HG02642 (cell line): ENCODE data around the gene USP53.
"Not testable (repeated sequence)": the region's sequence is repeated elsewhere in the genome, so short reads cannot be mapped to it uniquely, and the experiment has no call there.

Experiments
- ATAC-seq: cut with Tn5 transposase; IDR thresholded peaks from one replicate; pipeline ENCODE4 v1.9.1; 2021; ENCODE audit warnings: mild to moderate bottlenecking; ENCODE audit not compliant: unreplicated experiment, poor library complexity

Gene USP53

DNA sequence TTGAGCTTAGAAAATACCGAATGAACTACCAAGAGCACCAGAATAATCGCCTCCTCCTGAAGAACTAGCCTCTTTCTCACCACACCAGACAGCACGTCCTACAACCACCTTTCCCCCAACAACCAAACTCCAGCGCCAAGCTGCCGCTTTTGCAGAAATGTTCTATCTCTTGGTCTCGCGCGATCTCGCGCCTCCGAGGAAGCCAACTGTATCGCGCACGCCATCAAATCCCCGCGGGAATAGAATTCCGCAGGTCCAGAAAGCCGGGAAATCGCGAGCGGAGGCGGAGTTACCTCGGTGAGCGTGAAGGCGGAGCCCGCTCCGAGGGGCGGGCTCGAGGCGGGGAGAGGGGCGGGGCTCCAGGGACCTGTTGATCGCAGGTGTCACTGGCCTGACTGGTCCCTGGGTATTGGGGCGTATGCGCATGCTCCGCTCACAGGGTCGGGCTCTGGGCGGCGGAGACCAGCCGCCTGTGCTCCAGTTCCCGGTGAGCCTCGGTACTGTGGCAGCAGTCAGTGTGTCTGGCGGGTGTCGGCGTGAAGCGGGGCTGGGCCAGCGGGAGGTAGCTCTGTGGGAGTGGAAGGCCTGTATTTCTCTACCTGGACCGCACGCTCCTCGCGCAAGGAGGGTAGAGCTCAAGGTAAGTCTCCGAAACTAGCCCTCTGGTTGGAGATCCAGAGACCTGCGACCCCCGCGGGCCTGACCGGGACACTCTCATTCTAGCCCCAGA, at the start of gene USP53:
TSS of gene USP53 (plus strand) at position 480 of the 730 bp plus-strand sequence. CDS start 27,047 bp downstream, outside the sequence.
- ATAC-seq: peak; percentile 95

GRCh38 chr4:119165767-119166166, 46.7 kb upstream of the USP53 start:
- ATAC-seq: no peak

- ATAC-seq: no peak
These were observed 42.3 kb upstream of the USP53 start for GRCh38 chr4:119170195-119170594.

DNA sequence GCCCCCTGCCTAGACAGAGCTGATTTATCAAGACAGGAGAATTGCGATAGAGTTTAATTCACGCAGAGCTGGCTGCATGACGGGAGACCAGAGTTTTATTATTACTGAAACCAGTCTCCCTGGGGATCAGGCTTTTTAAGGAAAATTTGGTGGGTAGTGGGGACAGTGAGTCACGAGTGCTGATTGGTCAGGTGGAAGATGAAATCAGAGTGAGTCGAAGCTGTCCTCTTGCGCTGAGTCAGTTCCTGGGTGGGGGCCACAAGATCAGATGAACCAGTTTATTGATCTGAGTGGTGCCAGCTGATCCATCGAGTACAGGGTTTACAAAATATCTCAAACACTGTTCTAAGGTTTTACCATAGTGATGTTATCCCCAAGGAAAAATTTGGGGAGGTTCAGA, 40.3 kb upstream of the USP53 start:
- no peak for ATAC-seq

- ATAC-seq: not testable (repeated sequence)
These were observed 38.7 kb upstream of the USP53 start for GRCh38 chr4:119173729-119174361.

GRCh38 chr4:119179011-119179410, 33.5 kb upstream of the USP53 start:
- no peak for ATAC-seq

GRCh38 chr4:119184128-119184527, 28.4 kb upstream of the USP53 start:
- ATAC-seq: no peak

DNA sequence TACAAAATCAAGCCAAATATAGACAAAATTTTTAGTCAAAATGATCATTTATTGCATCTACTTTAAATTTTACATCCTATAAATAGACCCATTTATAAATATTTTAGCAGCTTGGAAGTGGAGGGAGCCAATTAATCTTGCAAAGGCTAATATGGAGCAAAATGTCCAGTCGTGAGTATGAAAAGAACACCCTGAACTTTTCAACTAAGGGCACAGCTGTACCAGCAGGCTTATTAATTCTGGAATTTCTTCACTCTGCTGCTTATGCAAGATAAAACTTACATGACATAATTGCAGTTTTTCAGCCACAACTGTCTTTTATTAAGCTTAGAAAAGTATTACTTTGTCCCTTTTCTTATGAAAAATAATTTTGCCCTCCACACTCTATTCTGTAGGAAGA, 22.9 kb upstream of the USP53 start:
- no peak for ATAC-seq

- ATAC-seq: no peak
These were observed 22.2 kb upstream of the USP53 start for GRCh38 chr4:119190354-119190753.

- no peak for ATAC-seq
These were observed 21.0 kb upstream of the USP53 start for GRCh38 chr4:119191505-119191904.

DNA sequence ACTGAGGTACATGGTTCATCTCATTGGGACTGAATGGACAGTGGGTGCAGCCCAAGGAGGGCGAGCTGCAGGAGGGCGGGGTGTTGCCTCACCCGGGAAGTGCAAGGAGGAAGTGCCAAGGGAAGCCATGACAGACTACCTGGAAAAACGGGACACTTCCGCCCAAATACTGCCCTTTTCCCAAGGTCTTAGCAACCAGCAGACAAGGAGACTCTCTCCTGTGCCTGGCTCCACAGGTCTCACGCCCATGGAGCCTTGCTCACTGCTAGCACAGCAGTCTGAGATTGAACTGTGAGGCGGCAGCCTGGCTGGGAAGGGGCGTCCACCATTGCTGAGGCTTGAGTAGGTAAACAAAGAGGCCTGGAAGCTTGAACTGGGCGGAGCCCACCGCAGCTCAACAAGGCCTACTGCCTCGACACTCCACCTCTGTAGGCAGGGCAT, 14.7 kb upstream of the USP53 start:
- ATAC-seq: no peak

GRCh38 chr4:119204916-119205315, 7.6 kb upstream of the USP53 start:
- ATAC-seq: no peak

- ATAC-seq: no peak
These were observed 6.8 kb upstream of the USP53 start for GRCh38 chr4:119205690-119206089.

GRCh38 chr4:119206178-119206577, 6.3 kb upstream of the USP53 start:
- ATAC-seq: no peak

GRCh38 chr4:119207051-119207450, 5.5 kb upstream of the USP53 start:
- no peak for ATAC-seq

DNA sequence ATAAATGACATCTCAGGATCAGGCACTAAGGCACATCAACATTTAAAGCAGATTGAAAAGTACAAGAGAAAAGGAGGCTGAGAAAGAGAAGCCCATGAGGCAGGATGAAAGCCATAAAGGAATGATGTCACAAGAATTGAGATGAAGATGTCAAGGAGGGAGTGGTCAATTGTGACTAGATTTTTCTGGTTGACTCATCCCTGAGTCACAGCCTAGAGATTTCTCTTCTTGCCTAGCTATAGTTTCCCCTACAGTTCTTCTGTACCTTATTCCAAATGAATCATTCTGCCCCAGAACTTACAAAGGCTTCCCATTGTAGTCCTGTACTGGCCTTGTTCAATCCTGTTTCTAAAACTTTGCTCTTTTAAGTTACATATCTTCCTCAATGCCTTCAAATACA, 3.4 kb upstream of the USP53 start:
- ATAC-seq: no peak

- ATAC-seq: no peak
These were observed 2.9 kb upstream of the USP53 start for GRCh38 chr4:119209586-119209985.

DNA sequence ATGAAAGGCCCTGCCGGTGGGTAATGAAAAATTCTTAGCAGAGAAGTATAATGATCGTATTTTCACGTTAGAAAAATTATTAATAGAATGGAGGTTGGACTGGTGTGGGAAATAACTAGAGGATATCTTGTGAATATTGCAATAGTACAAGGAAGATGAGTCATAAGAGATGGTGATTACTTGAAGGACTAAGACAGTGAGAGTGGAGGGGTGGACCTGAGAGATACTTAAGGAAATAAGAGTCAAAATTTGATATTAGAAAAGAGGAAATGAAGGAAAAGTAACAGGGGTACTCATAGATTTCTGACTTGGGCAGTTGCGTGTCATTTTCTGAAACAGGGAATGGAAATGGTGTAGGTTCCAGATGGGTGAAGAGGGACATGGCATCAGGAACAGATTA, 1.7 kb upstream of the USP53 start:
- no peak for ATAC-seq

- ATAC-seq: peak; percentile 1
These were observed 663 bp upstream of the USP53 start for GRCh38 chr4:119211867-119212233.

DNA sequence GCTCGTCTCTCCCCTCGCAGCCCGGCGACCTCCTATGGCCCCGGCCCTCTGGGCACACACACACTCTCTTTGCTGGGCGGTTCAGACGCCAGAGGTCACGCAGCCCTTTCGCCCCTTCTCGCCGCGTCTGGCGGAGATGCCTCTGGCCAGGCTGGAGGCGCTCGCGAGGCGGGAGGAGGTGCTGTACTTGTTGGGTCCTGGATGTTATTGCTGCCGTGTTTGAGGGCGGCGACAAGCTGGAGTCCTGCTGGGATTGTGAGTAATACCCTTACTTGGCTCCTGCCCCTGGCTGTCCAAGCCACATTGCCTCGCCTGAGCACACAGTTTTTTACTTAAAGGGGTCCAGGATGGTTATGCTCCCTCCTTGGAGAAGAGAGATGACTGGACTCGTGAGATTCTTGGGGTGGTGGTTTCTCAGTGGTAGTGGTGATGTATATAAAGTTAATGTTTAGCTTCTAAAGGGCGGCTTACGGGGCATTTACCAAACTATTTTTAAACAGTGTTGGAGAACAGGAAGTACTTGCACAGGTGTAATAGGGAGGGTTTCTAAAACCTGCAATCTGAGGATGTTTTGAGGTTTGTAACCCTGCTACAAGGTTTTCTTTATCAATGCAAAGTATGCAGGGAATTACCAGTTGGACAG, 572 bp downstream of the USP53 start:
- peak; percentile 60 for ATAC-seq

GRCh38 chr4:119218093-119218492, 5.6 kb downstream of the USP53 start:
- no peak for ATAC-seq

DNA sequence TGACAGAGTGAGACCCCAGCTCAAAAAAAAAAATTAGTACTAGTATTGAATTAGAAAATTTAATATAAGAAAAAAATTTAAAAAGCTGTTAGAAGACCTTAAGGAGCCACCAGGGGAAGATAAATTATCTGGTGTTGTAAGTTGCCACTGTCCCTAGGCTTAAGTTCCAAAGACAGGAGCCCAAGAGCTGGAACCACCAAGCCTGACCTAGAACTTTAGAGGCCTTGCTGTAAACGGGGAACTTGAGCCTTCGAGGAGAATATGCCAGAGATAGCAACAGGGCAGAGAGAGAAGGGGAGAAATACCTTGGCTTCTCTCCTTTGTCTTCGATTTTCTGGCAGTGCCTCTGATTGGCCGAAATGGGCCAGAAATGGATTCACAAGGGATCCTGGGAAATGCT, 8.9 kb downstream of the USP53 start:
- no peak for ATAC-seq
